Epithelial cell of esophagus (primary cell): Measurements from ENCODE around the gene PTTG1.

Source experiments
- DNase-seq: peaks from one replicate; pipeline ENCODE4 v3.0.0; 2010; ENCODE audit warnings: low read depth
- H3K4me3 ChIP-seq: 2 replicates; pipeline ENCODE4 v1.5.1; 2011; ENCODE audit warnings: mild to moderate bottlenecking, low read length, control low read depth
- TF ChIP-seq, protein P1 (sequence below): IDR thresholded peaks from 2 replicates; pipeline ENCODE4 v1.5.1; 2011; ENCODE audit warnings: low read depth, mild to moderate bottlenecking, low read length, control low read depth, inconsistent platforms; ENCODE audit not compliant: insufficient read depth; ENCODE audit errors: missing control alignments

Gene PTTG1

DNA sequence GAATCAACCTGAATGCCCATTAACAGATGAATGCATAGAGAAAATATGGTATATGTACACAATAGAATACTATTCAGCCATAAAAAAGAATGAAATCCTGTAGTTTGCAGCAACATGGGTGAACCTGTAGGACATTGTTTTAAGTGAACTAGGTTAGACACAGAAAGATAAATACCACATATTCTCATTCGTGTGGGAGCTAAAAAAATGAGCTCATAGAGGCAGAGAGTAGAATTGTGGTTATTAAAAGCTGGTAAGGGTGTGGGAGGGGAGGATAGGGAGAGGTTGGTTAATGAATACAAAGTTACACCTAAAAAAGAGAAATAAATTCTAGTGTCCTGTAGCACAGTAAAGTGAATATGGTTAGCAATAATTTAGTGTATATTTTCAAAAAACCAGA lies 23.5 kb downstream of the PTTG1 start:
- DNase-seq = no peak
- TF ChIP-seq, protein P1, sequence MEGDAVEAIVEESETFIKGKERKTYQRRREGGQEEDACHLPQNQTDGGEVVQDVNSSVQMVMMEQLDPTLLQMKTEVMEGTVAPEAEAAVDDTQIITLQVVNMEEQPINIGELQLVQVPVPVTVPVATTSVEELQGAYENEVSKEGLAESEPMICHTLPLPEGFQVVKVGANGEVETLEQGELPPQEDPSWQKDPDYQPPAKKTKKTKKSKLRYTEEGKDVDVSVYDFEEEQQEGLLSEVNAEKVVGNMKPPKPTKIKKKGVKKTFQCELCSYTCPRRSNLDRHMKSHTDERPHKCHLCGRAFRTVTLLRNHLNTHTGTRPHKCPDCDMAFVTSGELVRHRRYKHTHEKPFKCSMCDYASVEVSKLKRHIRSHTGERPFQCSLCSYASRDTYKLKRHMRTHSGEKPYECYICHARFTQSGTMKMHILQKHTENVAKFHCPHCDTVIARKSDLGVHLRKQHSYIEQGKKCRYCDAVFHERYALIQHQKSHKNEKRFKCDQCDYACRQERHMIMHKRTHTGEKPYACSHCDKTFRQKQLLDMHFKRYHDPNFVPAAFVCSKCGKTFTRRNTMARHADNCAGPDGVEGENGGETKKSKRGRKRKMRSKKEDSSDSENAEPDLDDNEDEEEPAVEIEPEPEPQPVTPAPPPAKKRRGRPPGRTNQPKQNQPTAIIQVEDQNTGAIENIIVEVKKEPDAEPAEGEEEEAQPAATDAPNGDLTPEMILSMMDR = no peak
- no peak overlapping the region for H3K4me3 ChIP-seq

DNA sequence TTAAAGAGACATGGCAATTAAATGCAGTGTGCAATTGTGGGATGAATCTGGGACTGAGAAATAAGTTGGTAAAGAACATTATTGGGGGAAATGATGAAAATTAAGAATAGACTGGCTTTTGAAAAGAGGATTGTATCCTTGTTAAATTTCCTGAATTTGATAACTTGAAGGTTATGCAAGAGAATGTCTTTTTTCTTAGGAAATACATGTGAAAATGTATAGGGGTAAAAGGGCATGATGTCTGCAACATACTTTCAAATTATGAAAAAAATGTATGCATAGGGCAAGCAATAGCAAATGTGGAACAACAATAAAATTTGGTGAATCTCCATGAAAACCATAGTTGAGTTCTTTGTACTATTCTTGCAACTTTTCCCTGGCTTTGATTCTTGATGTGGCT lies 24.1 kb downstream of the PTTG1 start:
- TF ChIP-seq, protein P1 = no peak
- no peak overlapping the region for H3K4me3 ChIP-seq
- no peak for DNase-seq

DNA sequence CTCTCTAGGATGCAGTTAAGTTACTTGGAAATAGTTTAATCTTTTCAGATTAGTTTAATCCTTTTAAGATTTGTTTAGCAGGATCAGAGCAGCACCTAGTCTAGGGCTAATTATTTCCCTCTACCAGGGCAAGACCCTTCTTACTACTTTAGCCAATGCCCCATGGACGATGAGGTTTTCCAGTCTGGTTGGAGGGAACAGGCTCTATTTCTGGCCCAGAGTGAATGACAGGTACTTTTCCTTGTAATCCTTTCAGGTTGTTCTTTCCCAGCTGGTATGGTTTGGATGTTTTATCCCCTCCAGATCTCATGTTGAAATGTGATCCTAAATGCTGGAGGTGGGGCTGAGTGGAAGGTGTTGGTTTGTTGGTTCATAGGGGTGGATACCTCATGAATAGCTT lies 27.2 kb downstream of the PTTG1 start:
- TF ChIP-seq, protein P1 = no peak
- DNase-seq = no peak
- H3K4me3 ChIP-seq = no peak overlapping the region

DNA sequence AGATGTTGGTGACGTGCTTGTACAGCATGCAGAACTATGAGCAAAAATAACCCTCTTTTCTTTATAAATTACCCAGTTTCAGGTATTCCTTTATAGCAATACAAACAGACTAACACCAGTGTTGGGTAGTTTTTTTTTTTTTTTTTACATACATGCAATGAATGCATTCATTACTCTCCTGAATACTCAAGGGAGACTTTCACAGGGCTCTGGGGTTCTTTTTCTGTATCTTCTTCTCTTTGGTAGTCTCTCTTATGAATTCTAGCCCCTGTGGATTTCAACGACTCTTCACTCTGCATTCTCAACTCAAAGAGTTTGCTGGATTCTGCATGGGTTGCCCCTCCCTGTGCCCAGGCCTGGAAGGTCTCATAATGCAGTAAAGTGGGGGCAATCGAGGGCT lies 27.8 kb downstream of the PTTG1 start:
- TF ChIP-seq, protein P1 = no peak
- no peak for DNase-seq
- H3K4me3 ChIP-seq = no peak overlapping the region

DNA sequence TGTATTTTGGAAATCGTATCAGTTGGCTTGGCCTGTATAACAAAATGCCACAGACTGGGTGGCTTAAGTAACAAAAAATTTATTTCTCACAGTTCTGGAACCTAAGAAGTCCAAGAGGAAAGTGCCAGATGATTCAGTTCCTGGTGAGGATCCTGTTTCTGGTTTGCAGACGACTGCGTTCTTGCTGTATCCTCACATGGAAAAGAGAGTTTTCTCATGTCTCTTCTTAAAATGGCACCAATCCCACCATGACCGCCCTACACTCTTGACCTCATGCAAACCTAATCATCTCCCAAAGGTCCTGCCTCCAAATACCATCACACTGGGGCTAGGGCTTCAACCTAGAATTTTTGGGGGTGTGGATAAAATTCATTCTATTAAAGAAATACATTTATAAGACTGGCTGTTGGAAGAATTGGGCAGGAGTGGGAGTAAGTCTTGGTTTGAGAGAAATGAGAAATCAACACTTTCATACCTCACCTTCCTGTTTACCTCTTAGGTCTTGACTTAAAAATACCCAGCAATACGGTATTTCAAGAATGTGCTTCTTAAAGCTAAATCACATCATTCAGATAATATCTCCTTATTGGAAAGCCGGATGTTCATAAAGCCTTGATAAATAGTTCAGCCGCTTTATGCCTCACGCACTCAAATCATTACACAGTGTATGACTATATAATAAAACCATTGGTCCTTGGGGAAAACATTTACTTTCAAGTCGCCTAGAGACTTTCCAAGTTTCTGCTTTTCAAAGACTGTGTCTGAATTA lies 28.7 kb downstream of the PTTG1 start:
- TF ChIP-seq, protein P1 = no peak
- DNase-seq = no peak
- H3K4me3 ChIP-seq = no peak overlapping the region

DNA sequence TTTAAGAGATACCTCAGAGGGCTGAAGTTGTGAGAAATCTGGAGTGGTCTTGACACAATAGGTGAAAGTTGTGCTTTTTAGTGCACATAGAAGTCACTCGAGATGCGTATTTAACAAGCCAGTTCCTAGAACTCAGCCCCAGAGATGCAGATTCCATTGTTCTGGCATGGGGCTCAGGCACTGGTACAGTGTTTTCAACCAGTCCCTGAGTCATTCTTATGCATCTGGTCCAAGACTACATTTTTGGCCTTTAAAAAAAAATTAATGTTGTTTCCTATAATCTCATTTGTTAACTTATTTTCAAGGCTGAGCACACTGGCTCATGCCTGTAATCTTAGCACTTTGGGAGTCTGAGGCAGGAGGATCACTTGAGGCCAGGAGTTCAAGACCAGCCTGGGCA lies 29.6 kb downstream of the PTTG1 start:
- DNase-seq = no peak
- TF ChIP-seq, protein P1 = no peak
- no peak overlapping the region for H3K4me3 ChIP-seq

DNA sequence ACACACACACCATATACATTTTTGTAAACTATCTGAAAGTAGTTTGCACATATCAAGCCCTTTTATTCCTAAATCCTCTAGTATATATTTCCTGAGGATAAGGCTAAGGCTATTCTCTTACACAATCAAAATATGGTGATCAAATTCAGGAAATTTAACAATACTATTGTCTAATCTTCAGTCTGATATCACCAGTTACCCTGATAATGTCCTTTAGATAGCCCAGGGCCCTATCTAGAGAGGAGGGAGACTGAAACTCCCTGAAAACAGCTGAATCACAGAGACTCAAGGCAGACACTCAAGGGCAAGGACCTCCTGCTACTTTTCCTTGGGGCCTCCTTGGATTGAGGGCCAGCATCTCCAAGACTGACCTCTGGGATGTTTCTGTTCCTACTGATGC lies 30.4 kb downstream of the PTTG1 start:
- H3K4me3 ChIP-seq = no peak overlapping the region
- DNase-seq = no peak
- TF ChIP-seq, protein P1 = no peak
